Karpas-422 (cell line): ENCODE data around the gene CDYL2. TPM values are rescaled to one million over a fixed set of nuclear protein-coding genes. Genes with fewer than 3 reads are reported as not detected.
"Not testable (repeated sequence)": the region's sequence is repeated elsewhere in the genome, so short reads cannot be mapped to it uniquely, and the experiment has no call there.

ENCODE experiments used
- DNase-seq: peaks from one replicate; pipeline ENCODE4 v3.0.0-alpha.2; 2015
- H2AFZ ChIP-seq: fragments of 200-600 bp; sonication (generic); 2 replicates; pipeline ENCODE4 v1.6.1; 2014; ENCODE audit warnings: antibody characterized with exemption, low read length, mixed read lengths
- H3K27ac ChIP-seq: fragments of 200-600 bp; sonication (generic); 2 replicates; pipeline ENCODE4 v1.5.1; 2014; ENCODE audit warnings: mild to moderate bottlenecking, low read length, moderate library complexity
- H3K27me3 ChIP-seq: fragments of 200-600 bp; sonication (generic); 2 replicates; pipeline ENCODE4 v1.6.1; 2014; ENCODE audit warnings: low read length, mixed read lengths
- H3K36me3 ChIP-seq: fragments of 200-600 bp; sonication (generic); 2 replicates; pipeline ENCODE4 v1.6.1; 2014; ENCODE audit warnings: low read length, mixed read lengths; ENCODE audit not compliant: insufficient read depth
- H3K4me1 ChIP-seq: fragments of 200-600 bp; sonication (generic); 2 replicates; pipeline ENCODE4 v1.6.1; 2014; ENCODE audit warnings: mild to moderate bottlenecking, low read length, mixed read lengths
- H3K4me2 ChIP-seq: fragments of 200-600 bp; sonication (generic); 2 replicates; pipeline ENCODE4 v1.6.1; 2014; ENCODE audit warnings: low read length, low read depth, mild to moderate bottlenecking; ENCODE audit not compliant: poor library complexity, severe bottlenecking
- H3K4me3 ChIP-seq: fragments of 200-600 bp; sonication (generic); 2 replicates; pipeline ENCODE4 v1.5.1; 2014; ENCODE audit warnings: mild to moderate bottlenecking, antibody characterized with exemption, low read length, mixed read lengths
- H3K79me2 ChIP-seq: fragments of 200-600 bp; sonication (generic); 2 replicates; pipeline ENCODE4 v1.6.1; 2014; ENCODE audit warnings: mild to moderate bottlenecking, low read length, mixed read lengths
- H3K9ac ChIP-seq: fragments of 200-600 bp; sonication (generic); 2 replicates; pipeline ENCODE4 v1.6.0; 2014; ENCODE audit warnings: low read length
- H3K9me2 ChIP-seq: fragments of 200-600 bp; sonication (generic), shearing (Covaris generic); replicated peaks from 2 replicates; pipeline ENCODE4 v1.6.0; 2014; ENCODE audit warnings: mild to moderate bottlenecking, low read length, moderate library complexity; ENCODE audit not compliant: insufficient read depth
- H3K9me3 ChIP-seq: fragments of 300-700, 200-600 bp; sonication (generic); 2 replicates; pipeline ENCODE4 v1.6.1; 2014; ENCODE audit warnings: low read length, mixed read lengths
- H4K20me1 ChIP-seq: fragments of 200-600 bp; sonication (generic); 2 replicates; pipeline ENCODE4 v1.6.1; 2014; ENCODE audit warnings: mild to moderate bottlenecking, antibody characterized with exemption, low read length, low read depth; ENCODE audit not compliant: insufficient read depth
- total RNA-seq: library from RNA; depleted of rRNA; stranded (reverse); fragments of >200 nt; shearing (Covaris generic); gene quantifications from 2 replicates; pipeline ENCODE4 v1.2.3, GENCODE V29; 2014; ENCODE audit warnings: low replicate concordance

Gene CDYL2
- total RNA-seq, 1 experiment from 2014 or later, result not detected

GRCh38 chr16:80650281-80650680 is 154.1 kb downstream of the CDYL2 start:
- not testable (repeated sequence) for H2AFZ ChIP-seq, H3K27ac ChIP-seq, H3K36me3 ChIP-seq, H3K4me1 ChIP-seq, H3K9me3 ChIP-seq, H3K9ac ChIP-seq, H3K4me3 ChIP-seq, H3K9me2 ChIP-seq, H3K27me3 ChIP-seq, H4K20me1 ChIP-seq, DNase-seq, H3K79me2 ChIP-seq, H3K4me2 ChIP-seq

GRCh38 chr16:80640316-80640715 is 164.1 kb downstream of the CDYL2 start:
- H3K9ac ChIP-seq, result no peak overlapping the region
- no peaks in the 10 kb centered on the region for H3K79me2 ChIP-seq
- no peak overlapping the region for H3K27ac ChIP-seq
- no peak overlapping the region for H3K4me2 ChIP-seq
- no peaks in the 10 kb centered on the region for H3K9me2 ChIP-seq
- H4K20me1 ChIP-seq, result no peaks in the 10 kb centered on the region
- no peak overlapping the region for H2AFZ ChIP-seq
- DNase-seq, result no peak
- no peaks in the 10 kb centered on the region for H3K36me3 ChIP-seq
- no peak overlapping the region for H3K4me3 ChIP-seq
- no peaks in the 10 kb centered on the region for H3K27me3 ChIP-seq
- no peaks in the 10 kb centered on the region for H3K9me3 ChIP-seq
- H3K4me1 ChIP-seq, result no peaks in the 10 kb centered on the region

GRCh38 chr16:80639636-80640035 is 164.8 kb downstream of the CDYL2 start:
- Histone ChIP-seq H3K36me3 (no peaks in the 10 kb centered on the region), H4K20me1 (no peaks in the 10 kb centered on the region), H3K4me1 (no peaks in the 10 kb centered on the region), H3K9ac (no peak overlapping the region), H3K4me3 (no peak overlapping the region), H3K9me3 (no peaks in the 10 kb centered on the region), H3K27me3 (no peaks in the 10 kb centered on the region), H3K9me2 (0 out of 2 replicates have a peak, but pooled peaks cover 3% of the 10 kb centered on the region), H3K4me2 (no peak overlapping the region), H3K79me2 (no peaks in the 10 kb centered on the region), H3K27ac (no peak overlapping the region), H2AFZ (no peak overlapping the region)
- no peak for DNase-seq

GRCh38 chr16:80637621-80638020 is 166.8 kb downstream of the CDYL2 start:
- no peak overlapping the region for H3K27ac ChIP-seq
- H3K27me3 ChIP-seq, result no peaks in the 10 kb centered on the region
- no peak overlapping the region for H3K4me2 ChIP-seq
- no peaks in the 10 kb centered on the region for H4K20me1 ChIP-seq
- 0 out of 2 replicates have a peak, but pooled peaks cover 3% of the 10 kb centered on the region for H3K9me2 ChIP-seq
- H3K36me3 ChIP-seq, result no peaks in the 10 kb centered on the region
- no peak for DNase-seq
- H3K4me1 ChIP-seq, result no peaks in the 10 kb centered on the region
- H3K9ac ChIP-seq, result no peak overlapping the region
- H3K9me3 ChIP-seq, result no peaks in the 10 kb centered on the region
- no peak overlapping the region for H3K4me3 ChIP-seq
- H3K79me2 ChIP-seq, result no peaks in the 10 kb centered on the region
- H2AFZ ChIP-seq, result no peak overlapping the region

DNA sequence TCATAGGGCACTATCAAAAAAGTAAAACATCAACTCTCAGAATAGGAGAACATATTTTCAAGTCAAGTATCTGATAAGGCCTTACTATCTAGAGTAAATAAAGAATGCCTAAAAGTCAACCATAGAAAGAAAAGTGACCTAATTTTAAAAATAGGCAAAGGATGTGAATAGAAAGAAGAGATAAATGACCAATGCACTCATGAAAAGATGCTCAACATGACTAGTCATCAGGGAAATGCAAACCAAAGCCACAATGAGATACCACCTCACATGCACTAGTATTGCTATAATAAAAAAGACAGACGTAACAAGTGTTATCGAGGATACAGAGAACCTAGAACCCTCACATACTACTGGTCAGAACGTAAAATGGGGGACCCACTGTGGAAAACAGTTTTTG is 172.8 kb downstream of the CDYL2 start:
- H3K27me3 ChIP-seq, result no peaks in the 10 kb centered on the region
- H3K4me2 ChIP-seq, result no peak overlapping the region
- no peaks in the 10 kb centered on the region for H3K36me3 ChIP-seq
- H3K4me1 ChIP-seq, result no peaks in the 10 kb centered on the region
- H3K9ac ChIP-seq, result no peak overlapping the region
- no peak overlapping the region for H2AFZ ChIP-seq
- H3K79me2 ChIP-seq, result no peaks in the 10 kb centered on the region
- H3K27ac ChIP-seq, result no peak overlapping the region
- 0 out of 2 replicates have a peak, but pooled peaks cover 3% of the 10 kb centered on the region for H3K9me2 ChIP-seq
- DNase-seq, result no peak
- H3K4me3 ChIP-seq, result no peak overlapping the region
- H4K20me1 ChIP-seq, result no peaks in the 10 kb centered on the region
- no peaks in the 10 kb centered on the region for H3K9me3 ChIP-seq

GRCh38 chr16:80628254-80628653 is 176.1 kb downstream of the CDYL2 start:
- Histone ChIP-seq H3K4me2 (no peak overlapping the region), H3K79me2 (no peaks in the 10 kb centered on the region), H3K9me3 (no peaks in the 10 kb centered on the region), H2AFZ (no peak overlapping the region), H3K4me3 (no peak overlapping the region), H3K9me2 (no peaks in the 10 kb centered on the region), H4K20me1 (no peaks in the 10 kb centered on the region), H3K36me3 (no peaks in the 10 kb centered on the region), H3K27ac (no peak overlapping the region), H3K27me3 (no peaks in the 10 kb centered on the region), H3K4me1 (no peaks in the 10 kb centered on the region), H3K9ac (no peak overlapping the region)
- DNase-seq, result no peak

GRCh38 chr16:80627108-80627507 is 177.3 kb downstream of the CDYL2 start:
- DNase-seq, result no peak

GRCh38 chr16:80623376-80623775 is 181.0 kb downstream of the CDYL2 start:
- Histone ChIP-seq H3K79me2 (no peaks in the 10 kb centered on the region), H3K27me3 (no peaks in the 10 kb centered on the region), H3K4me3 (no peak overlapping the region), H3K27ac (no peak overlapping the region), H3K4me2 (no peak overlapping the region), H3K36me3 (no peaks in the 10 kb centered on the region), H3K9me3 (no peaks in the 10 kb centered on the region), H3K9me2 (no peaks in the 10 kb centered on the region), H3K4me1 (no peaks in the 10 kb centered on the region), H2AFZ (no peak overlapping the region), H3K9ac (no peak overlapping the region), H4K20me1 (no peaks in the 10 kb centered on the region)
- no peak for DNase-seq

More at GRCh38 chr16:80627108-80627507, 177.3 kb downstream of the CDYL2 start:
- Histone ChIP-seq H3K4me1 (no peaks in the 10 kb centered on the region), H3K9me3 (no peaks in the 10 kb centered on the region), H3K36me3 (no peaks in the 10 kb centered on the region), H3K9ac (no peak overlapping the region), H4K20me1 (no peaks in the 10 kb centered on the region), H3K4me2 (no peak overlapping the region), H3K27ac (no peak overlapping the region), H3K27me3 (no peaks in the 10 kb centered on the region), H3K4me3 (no peak overlapping the region), H3K79me2 (no peaks in the 10 kb centered on the region), H3K9me2 (no peaks in the 10 kb centered on the region), H2AFZ (no peak overlapping the region)

- Histone ChIP-seq H4K20me1 (no peaks in the 10 kb centered on the region), H3K36me3 (no peaks in the 10 kb centered on the region), H3K4me2 (no peak overlapping the region), H2AFZ (no peak overlapping the region), H3K79me2 (no peaks in the 10 kb centered on the region), H3K27me3 (no peaks in the 10 kb centered on the region), H3K4me3 (no peak overlapping the region), H3K9ac (no peak overlapping the region), H3K9me2 (no peaks in the 10 kb centered on the region), H3K9me3 (no peaks in the 10 kb centered on the region), H3K4me1 (no peaks in the 10 kb centered on the region), H3K27ac (no peak overlapping the region)
- no peak for DNase-seq
Measured at GRCh38 chr16:80622007-80622406, 182.4 kb downstream of the CDYL2 start.
